ENCODE measurements around the gene STRAP.

DNA sequence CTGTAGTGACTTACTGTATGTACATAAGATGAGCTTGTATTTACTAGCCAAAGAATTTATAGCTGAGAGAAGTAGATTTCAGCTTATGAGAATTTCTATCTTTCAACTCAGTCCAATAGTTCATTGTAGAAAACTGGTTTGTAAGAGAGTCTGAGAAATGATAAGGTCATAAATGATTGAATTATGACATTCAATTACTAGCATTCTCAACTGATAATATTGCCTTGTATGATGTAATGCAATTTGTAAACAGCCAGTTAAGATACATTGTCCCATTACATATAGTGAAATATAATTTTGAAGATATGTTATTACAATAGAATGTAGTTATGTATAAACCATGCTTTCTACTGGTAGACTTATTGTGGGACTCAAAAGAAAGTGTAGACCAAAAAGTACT, 42.5 kb upstream of the STRAP start:
- TF ChIP-seq, protein P1, sequence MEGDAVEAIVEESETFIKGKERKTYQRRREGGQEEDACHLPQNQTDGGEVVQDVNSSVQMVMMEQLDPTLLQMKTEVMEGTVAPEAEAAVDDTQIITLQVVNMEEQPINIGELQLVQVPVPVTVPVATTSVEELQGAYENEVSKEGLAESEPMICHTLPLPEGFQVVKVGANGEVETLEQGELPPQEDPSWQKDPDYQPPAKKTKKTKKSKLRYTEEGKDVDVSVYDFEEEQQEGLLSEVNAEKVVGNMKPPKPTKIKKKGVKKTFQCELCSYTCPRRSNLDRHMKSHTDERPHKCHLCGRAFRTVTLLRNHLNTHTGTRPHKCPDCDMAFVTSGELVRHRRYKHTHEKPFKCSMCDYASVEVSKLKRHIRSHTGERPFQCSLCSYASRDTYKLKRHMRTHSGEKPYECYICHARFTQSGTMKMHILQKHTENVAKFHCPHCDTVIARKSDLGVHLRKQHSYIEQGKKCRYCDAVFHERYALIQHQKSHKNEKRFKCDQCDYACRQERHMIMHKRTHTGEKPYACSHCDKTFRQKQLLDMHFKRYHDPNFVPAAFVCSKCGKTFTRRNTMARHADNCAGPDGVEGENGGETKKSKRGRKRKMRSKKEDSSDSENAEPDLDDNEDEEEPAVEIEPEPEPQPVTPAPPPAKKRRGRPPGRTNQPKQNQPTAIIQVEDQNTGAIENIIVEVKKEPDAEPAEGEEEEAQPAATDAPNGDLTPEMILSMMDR (IDR thresholded peaks at IDR 0.05), result no peak
- TF ChIP-seq POLR2A (IDR thresholded peaks at IDR 0.05), result no peak
- TF ChIP-seq EP300 (IDR thresholded peaks at IDR 0.05), result no peak
